GM18873 (cell line): ENCODE measurements around the gene HNRNPH3.
"Not testable (repeated sequence)": the region's sequence is repeated elsewhere in the genome, so short reads cannot be mapped to it uniquely, and the experiment has no call there.

Experiments used
- ATAC-seq: cut with Tn5 transposase; IDR thresholded peaks from one replicate; pipeline ENCODE4 v1.9.1; 2021; ENCODE audit warnings: mild to moderate bottlenecking, moderate library complexity, moderate number of reproducible peaks; ENCODE audit not compliant: unreplicated experiment, low FRiP score

HNRNPH3 gene, protein sequence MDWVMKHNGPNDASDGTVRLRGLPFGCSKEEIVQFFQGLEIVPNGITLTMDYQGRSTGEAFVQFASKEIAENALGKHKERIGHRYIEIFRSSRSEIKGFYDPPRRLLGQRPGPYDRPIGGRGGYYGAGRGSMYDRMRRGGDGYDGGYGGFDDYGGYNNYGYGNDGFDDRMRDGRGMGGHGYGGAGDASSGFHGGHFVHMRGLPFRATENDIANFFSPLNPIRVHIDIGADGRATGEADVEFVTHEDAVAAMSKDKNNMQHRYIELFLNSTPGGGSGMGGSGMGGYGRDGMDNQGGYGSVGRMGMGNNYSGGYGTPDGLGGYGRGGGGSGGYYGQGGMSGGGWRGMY

DNA sequence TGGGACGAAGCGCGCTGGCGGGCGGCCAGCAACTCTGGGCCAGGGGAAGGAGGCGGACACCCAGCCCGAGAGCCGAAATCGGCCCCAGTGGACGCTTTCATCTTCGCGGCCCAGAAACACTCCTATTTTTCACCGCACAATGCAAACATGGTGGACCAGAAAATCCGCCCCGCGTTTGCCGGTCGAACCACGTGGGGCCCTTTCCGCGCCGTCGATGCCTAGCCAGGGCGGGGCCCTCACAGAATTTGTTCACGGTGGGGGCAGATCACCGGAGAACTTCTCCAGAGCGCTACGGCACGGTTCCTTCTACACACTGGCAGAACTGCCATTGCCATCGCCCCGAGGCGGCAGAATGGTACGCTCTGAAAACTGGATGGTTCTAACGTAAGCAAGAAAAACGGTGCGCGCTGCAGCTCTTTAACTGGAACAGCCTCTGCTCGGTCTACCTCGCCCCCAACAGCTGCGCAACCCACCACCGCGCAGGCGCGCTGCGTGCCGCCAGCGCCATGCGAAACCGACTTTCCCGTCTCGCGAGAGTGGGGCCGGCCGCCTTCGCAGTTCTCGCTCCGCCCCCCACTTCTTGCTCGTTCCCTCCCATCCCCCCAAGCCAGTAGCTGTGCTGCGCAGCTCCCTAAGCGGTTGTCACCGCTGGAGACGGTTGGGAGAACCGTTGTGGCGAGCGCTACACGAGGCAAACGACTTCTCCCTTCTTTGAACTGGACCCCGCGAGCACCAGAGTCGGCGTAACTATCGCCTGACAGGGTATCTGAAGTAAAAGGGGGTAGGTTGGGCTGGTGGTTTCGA, at the start of gene HNRNPH3:
Gene HNRNPH3, plus strand, starts transcription at position 610 of the 804 bp plus-strand sequence. CDS start 5,158 bp downstream, outside the sequence.
- peak; percentile 80 for ATAC-seq

- no peak for ATAC-seq
Measured at GRCh38 chr10:68284062-68285001, 47.5 kb upstream of the HNRNPH3 start.

DNA sequence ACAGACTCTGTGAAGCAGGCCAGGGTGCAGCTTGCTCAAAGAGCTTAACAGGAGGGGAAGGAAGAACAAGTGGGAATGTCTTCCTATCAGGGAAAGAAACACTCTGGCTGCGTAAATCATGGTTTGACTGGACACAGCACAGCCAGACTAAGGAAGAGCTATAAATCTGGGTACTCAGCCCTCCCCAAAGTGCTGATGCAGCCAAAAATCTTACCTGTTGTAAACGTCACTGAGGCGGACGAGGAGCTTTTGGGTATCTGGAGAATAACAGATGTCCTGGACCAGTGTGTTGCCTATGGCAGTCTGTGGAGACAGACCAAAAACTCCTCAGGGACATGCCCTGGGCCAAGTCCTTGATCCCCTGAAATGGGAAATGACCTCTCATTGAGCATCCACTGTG, 43.1 kb upstream of the HNRNPH3 start:
- ATAC-seq: no peak

DNA sequence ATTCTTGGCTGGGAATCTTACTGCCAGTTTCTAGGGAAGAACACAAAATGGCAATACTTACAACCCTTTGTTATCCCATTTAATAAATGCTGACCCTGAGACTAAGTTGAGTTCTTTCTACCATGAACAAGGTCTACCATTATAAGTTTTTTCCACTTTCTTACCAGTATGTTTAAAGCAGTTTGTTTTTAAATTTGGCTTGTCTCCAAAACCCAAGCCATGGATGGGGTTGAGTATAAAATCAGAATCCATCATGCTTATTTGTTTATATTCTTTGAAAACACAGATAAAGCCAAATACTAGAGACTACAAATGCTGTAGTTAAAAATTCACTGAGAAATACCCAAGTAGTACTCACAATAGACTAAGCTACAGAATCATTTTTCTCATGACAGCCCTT, 41.1 kb upstream of the HNRNPH3 start:
- ATAC-seq: no peak

- ATAC-seq: no peak
Measured at GRCh38 chr10:68296843-68297663, 34.8 kb upstream of the HNRNPH3 start.

DNA sequence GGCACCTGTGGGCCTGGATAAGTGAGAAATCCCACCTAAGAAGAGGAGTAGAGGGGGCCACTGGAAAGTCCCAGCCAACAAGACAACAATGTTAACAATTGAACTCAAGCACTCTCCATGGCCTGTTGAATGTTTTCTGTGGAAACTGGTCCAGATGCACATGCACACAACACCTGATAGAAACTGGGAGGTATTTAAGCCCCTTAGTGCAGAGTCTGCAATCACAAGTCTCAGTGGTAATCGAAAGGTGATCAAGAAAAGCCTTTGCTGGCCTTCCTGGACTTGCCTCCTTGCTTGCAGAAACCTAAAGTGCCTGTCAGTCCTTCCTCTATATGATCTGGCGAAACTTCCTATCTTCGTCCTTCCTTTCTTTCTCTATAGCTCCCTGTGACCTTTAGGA, 30.6 kb upstream of the HNRNPH3 start:
- ATAC-seq: no peak

DNA sequence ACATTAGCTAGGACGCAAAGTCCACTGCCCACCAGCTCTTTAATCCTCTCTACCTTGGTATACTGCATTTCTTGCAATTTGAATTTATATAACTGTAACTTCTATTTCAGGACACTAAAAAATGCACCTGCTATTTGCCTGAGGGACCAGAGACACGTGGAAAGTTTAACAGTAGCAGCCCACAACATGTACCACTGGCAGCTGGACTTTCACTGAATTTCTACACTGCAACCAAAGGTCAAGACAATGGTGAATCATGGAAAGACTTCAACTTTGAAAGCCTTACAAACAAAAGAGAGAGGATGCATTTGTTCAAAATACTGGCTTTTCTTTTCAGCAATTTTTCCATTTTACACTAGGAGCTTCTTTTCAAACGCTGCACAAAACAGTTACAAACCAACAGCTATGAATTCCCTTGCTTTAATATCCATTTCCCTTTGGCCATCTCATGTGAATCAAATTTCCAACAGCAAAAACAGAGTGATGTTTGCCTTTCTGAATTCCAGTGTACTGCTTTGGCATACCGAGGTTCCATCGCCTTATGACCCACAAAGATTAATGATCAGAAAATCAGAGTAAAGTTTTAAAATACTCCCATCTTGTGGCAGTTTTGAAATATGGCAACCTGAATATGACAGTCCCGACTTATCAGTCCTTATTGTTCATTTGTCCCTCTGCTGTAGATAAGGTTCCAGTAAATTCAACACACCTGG, 29.9 kb upstream of the HNRNPH3 start:
- no peak for ATAC-seq

GRCh38 chr10:68302503-68302823, 29.4 kb upstream of the HNRNPH3 start:
- ATAC-seq: no peak

DNA sequence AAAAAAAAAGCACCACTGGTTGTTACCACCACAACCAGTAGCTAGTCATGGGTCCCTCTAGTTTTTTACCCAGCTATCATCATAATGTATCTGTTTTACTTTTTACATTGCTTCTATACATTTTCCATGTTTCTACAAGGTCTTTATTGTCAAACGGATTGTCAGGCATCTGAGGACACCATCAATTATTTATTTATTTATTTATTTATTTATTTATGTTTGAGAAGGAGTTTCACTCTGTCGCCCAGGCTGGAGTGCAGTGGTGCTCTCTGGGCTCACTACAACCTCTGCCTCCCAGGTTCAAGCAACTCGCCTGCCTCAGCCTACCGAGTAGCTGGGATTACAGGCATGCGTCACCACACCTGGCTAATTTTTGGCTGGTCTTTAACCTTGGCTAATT, 29.0 kb upstream of the HNRNPH3 start:
- ATAC-seq: no peak

DNA sequence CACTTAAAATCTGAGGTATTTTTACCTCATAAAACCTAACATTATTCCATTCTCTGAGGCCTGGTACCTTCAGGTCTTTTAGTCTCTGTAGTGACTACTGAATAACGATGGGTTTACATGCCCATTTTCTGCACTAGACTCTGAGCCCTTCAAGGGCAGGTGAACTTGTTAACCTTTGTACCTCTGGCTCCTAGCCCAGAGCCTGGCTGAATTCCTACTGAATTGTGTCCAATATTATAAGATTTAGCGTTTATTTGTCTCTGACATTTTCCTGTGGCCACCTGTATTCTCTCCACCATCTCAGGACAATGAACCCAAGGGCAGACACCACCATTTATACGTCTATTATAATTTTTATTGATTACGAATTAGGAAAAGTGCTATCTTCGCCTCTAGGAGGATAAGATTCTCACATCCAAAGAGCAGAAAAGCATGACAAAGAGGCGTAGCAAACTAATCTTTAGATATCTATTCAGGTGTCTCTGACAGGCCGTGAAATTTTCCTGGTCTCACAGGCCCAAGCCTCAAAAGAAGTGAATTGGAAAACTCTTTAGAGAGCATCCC, 27.9 kb upstream of the HNRNPH3 start:
- no peak for ATAC-seq

DNA sequence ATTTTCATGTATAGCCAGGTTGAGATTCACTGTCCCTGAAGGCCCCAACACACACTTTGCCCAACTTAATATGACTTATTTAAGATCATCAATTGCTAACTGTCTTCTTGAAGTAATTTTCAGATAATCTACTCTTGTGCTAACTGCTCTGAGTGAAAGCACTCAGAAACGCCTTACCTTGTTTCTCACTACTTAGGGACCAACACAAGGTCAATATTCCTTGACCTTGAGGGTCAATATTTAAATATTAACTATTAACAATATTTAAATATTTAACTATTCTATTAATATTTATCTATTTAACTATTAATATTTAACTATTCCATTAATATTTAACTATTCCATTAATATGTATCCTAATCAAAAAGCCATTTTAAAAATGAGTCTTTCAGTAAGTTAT, 26.0 kb upstream of the HNRNPH3 start:
- ATAC-seq: no peak

DNA sequence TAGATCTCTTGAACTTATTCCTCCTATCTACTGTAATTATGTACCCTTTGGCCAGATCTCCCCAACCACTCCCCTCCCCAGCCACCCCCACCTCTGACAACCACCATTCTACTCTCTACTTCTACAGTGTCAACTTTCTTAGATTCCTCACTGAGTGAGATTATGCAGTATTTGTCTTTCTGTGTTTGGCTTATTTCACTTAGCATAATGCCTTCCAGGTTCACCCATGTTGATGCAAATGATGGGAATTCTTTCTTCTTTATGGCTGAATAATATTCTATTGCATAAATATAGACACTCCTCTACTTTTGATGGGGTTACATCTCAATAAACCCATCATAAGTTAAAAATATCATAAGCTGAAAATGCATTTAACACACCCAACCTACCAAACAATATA, 21.3 kb upstream of the HNRNPH3 start:
- ATAC-seq: no peak

DNA sequence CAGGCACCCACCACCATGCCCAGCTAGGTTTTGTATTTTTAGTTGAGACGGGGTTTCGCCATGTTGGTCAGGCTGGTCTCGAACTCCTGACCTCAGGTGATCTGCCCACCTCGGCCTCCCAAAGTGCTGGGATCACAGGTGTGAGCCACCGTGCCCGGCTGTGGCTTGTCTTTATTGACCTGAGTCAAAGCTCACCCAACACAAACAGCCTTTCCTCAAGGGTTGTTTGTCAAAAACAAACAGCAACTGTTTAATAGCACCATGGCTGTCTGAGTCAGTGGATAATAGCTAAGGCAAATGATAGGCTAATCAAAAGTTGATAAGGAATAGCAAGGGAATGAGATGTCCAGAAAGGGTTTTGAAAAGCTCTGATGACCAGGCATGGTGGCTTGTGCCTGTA, 16.9 kb upstream of the HNRNPH3 start:
- ATAC-seq: not testable (repeated sequence)

DNA sequence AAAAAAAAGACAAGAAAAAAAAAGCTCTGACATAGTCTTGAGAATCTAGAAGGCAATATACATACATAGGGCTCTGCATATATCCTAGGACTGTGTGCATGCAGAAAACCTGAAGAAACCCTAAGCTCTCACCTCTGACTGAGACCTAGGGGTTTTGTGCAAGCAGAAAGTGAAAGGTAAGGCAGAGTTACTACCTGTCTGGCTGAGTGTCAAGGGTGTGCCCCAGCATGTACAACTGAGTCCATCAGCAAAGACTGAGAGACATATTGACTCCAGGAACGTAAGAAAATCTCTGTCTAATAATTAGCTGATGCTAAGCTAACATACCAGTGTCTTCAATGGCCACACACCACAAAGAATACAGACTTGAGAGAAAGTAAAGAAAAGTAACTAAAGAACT, 16.3 kb upstream of the HNRNPH3 start:
- ATAC-seq: no peak

DNA sequence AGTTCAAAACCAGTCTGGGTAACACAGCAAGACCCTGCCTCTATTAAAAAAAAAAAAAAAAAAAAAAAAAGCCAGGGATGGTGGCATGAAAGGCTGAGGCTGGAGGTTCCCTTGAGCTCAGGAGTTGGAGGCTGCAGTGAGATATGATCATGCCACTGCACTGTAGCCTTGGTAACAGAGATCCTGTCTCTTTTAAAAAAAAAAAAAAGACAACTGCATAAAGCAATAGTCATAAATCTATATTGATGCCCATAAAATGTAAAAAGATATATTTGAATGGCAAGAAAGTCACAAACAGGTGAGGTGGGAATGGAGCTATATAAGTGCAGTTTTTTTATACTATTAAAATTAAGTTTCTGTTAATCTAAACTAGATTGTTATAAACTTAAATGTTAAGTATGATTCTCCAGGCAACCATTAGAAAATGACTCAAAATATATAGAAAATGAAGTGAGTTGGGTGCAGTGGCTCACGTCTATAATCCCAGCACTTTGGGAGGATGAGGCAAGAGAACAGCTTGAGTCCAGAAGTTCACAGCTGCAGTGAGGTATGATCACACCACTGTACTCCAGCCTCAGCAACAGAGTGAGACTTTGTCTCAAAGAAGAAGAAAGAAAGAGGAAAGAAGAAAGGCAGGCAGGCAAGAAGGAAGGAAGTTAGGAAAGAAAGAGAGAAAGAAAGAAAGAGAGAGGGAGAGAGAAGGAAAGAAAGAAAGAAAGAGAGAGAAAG, 13.4 kb upstream of the HNRNPH3 start:
- ATAC-seq: no peak

GRCh38 chr10:68324396-68324795, 7.5 kb upstream of the HNRNPH3 start:
- ATAC-seq: not testable (repeated sequence)

DNA sequence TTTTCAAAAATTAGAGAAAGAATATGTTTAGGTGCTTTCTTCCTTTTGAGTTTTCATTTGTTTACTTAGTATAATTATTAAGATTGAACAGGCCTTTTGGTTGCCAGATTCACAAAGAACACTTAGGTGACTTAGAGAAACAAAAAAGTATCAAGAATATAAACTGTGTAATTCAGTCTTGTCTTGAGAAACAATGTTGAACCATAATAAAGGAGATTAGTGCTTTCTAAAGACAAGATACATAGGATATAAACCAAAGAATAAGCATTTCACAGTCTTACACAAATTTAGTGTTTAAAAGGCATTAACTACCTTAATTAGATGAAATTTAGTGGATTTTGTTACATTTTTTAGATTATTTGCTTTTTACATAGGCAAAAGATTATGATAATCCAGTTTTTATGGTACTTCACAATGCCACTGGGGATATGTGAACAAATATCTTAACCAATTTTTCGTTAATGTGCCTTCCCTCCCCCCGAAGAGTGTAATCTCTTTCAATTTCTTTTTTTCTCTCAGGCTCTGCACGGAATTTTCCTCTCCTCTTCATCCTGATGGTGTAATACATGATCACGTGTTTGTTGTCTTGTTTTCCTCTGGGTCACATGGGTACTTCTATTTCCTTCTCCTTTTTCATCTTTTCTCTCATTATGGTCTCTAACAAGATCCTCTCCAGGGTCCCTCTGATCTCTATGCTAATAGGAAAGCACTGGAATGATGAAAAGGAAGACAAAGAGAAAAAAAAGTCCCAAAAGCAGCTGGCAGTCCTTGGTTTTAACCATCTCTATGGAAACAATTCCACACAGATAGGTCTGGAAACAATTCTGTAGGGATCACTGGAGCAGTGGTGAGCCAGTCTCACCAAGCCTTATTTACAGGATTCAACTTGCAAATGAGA, 3.7 kb upstream of the HNRNPH3 start:
- no peak for ATAC-seq

DNA sequence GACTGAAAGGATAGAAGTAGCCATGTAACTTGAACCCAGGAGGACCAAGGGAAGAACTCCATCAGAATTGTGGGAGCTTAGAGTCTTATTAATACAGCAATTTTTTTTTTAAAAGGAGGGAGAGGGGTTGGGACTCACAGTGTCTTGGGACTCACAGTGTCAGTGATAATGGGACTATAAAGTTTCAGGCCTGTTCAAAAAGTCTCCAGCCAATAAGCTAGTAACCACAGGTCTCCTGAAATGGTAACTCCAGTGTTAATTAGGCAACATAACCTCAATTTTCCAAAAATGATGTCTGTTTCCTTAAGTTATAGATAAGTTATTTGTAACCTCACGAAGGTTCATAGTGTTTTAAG, 2.4 kb upstream of the HNRNPH3 start:
- ATAC-seq: no peak
